ENCODE measurements around the gene RFX5. TPM values are rescaled to one million over a fixed set of nuclear protein-coding genes. Genes with fewer than 3 reads are reported as not detected.
A peak's percentile ranks its signal among the peaks of the same experiment; 100 is the strongest.

RFX5 gene
- total RNA-seq, 1 donor from 2014 or later = 61.3 TPM

DNA sequence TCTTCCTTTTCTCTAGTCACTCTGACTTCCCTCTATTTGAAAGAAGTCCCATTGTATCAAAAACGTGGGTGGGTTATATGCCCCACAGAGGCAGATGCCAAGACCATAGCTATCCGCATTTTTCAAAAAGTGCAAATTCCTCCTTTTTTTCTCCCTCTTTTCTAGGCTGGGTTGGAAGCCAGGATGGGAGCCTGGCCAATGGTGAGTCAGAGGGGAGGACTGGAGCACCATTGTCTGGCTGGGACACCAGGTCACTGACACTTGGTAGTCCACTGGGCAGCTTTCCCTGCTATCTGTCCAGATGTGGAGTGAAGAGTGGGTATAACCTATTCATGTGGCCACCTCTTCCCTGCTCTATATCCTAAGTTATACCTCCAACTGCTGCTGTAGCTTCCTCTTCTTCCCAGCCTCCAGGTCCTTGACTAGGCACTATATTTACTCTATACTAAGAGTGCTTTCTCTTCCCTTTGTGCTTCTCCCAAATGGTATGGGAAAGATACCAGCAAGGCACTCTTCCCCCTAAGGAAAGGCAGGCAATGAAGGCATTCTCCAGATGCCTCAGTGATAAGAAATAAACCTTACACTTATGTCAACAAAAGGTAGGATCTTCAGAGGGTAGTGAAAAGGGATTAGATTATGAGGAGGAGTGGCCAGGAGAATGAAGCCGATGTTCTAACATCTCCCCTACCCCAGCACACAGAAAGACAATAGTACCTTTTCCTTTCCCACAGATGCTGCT lies 32.7 kb downstream of the RFX5 start:
- Histone ChIP-seq H3K27me3 (ENCODE audit: insufficient read depth, low read length) (no peaks in the 10 kb centered on the region), H3K9me3 (ENCODE audit: insufficient read depth, low read depth, low read length) (no peaks in the 10 kb centered on the region), H3K9ac (ENCODE audit: low read length) (peak overlapping the region; percentile 38), H3K4me3 (ENCODE audit: insufficient read depth, low read depth, low read length) (no peak overlapping the region), H2AFZ (ENCODE audit: low read depth, low read length) (no peak overlapping the region), H3K27ac (ENCODE audit: low read depth, low read length) (peak overlapping the region; percentile 43), H4K20me1 (ENCODE audit: insufficient read depth, low read length) (peaks cover 38% of the 10 kb centered on the region), H3K36me3 (ENCODE audit: insufficient read depth, low read length) (peaks cover 19% of the 10 kb centered on the region), H3K4me1 (ENCODE audit: insufficient read depth, low read length) (peaks cover 54% of the 10 kb centered on the region), H3K4me2 (ENCODE audit: low read length) (peak overlapping the region; percentile 70), H3K79me2 (ENCODE audit: insufficient read depth, low read length) (peaks cover 57% of the 10 kb centered on the region)
- Mint-ChIP-seq H3K27ac (ENCODE audit: unreplicated experiment) (peak overlapping the region; percentile 100), H3K4me3 (ENCODE audit: unreplicated experiment) (no peak overlapping the region), H3K4me1 (ENCODE audit: low read depth, unreplicated experiment) (peaks cover 53% of the 10 kb centered on the region), H3K27me3 (ENCODE audit: low read depth, unreplicated experiment) (no peaks in the 10 kb centered on the region), H3K36me3 (ENCODE audit: low read depth, unreplicated experiment) (peaks cover 36% of the 10 kb centered on the region), H3K9me3 (ENCODE audit: unreplicated experiment) (no peaks in the 10 kb centered on the region)
- DNase-seq (ENCODE audit: low read depth) = peak; percentile 85
- TF ChIP-seq, protein P1, sequence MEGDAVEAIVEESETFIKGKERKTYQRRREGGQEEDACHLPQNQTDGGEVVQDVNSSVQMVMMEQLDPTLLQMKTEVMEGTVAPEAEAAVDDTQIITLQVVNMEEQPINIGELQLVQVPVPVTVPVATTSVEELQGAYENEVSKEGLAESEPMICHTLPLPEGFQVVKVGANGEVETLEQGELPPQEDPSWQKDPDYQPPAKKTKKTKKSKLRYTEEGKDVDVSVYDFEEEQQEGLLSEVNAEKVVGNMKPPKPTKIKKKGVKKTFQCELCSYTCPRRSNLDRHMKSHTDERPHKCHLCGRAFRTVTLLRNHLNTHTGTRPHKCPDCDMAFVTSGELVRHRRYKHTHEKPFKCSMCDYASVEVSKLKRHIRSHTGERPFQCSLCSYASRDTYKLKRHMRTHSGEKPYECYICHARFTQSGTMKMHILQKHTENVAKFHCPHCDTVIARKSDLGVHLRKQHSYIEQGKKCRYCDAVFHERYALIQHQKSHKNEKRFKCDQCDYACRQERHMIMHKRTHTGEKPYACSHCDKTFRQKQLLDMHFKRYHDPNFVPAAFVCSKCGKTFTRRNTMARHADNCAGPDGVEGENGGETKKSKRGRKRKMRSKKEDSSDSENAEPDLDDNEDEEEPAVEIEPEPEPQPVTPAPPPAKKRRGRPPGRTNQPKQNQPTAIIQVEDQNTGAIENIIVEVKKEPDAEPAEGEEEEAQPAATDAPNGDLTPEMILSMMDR (IDR thresholded peaks at IDR 0.05; ENCODE audit: insufficient read depth, low read depth, low read length) = no peak
- TF ChIP-seq EZH2 (IDR thresholded peaks at IDR 0.05; ENCODE audit: insufficient read depth, low read length) = no peak
- no peak for FAIRE-seq

DNA sequence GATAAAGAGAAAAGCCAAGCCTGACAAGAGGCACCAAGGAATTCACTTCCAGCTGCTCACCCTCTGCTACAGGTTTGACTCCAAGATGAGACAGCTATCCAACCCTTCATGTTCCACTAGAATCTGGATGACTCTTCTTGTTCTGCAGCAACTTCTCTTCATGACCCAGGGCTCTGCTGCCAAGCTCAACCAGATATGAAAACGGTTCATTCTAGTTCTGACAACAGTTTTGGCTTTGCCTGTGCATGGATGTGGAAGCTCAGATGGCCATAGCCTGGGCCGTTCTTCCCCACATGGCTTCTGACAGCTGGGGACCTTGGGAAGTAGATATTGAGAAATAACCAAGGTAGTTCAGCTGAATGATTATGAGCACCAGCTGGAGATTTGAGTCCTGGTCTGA lies 33.6 kb downstream of the RFX5 start:
- peaks cover 22% of the 10 kb centered on the region for H3K36me3 ChIP-seq (ENCODE audit: insufficient read depth, low read length)
- H3K4me1 Mint-ChIP-seq (ENCODE audit: low read depth, unreplicated experiment) = peaks cover 60% of the 10 kb centered on the region

More for the DNA sequence above, 33.6 kb downstream of the RFX5 start:
- DNase-seq (ENCODE audit: low read depth) (no peak), FAIRE-seq (no peak)
- Mint-ChIP-seq H3K4me3 (ENCODE audit: unreplicated experiment) (peak overlapping the region; percentile 40), H3K9me3 (ENCODE audit: unreplicated experiment) (no peaks in the 10 kb centered on the region), H3K27ac (ENCODE audit: unreplicated experiment) (peak overlapping the region; percentile 100), H3K36me3 (ENCODE audit: low read depth, unreplicated experiment) (peaks cover 32% of the 10 kb centered on the region), H3K27me3 (ENCODE audit: low read depth, unreplicated experiment) (no peaks in the 10 kb centered on the region)
- H3K4me2 ChIP-seq (ENCODE audit: low read length) = peak overlapping the region; percentile 70
- TF ChIP-seq, protein P1 (IDR thresholded peaks at IDR 0.05; ENCODE audit: insufficient read depth, low read depth, low read length) = no peak
- no peak for TF ChIP-seq EZH2 (IDR thresholded peaks at IDR 0.05; ENCODE audit: insufficient read depth, low read length)
- peak overlapping the region; percentile 43 for H3K27ac ChIP-seq (ENCODE audit: low read depth, low read length)
- H3K9ac ChIP-seq (ENCODE audit: low read length) = peak overlapping the region; percentile 38
- peaks cover 38% of the 10 kb centered on the region for H4K20me1 ChIP-seq (ENCODE audit: insufficient read depth, low read length)
- H3K4me1 ChIP-seq (ENCODE audit: insufficient read depth, low read length) = peaks cover 56% of the 10 kb centered on the region
- no peaks in the 10 kb centered on the region for H3K9me3 ChIP-seq (ENCODE audit: insufficient read depth, low read depth, low read length)
- H3K27me3 ChIP-seq (ENCODE audit: insufficient read depth, low read length) = no peaks in the 10 kb centered on the region
- H3K79me2 ChIP-seq (ENCODE audit: insufficient read depth, low read length) = peaks cover 57% of the 10 kb centered on the region
- no peak overlapping the region for H2AFZ ChIP-seq (ENCODE audit: low read depth, low read length)
- no peak overlapping the region for H3K4me3 ChIP-seq (ENCODE audit: insufficient read depth, low read depth, low read length)
